ENCODE data around the gene EXOC2.

- TF ChIP-seq CTCF (IDR thresholded peaks at IDR 0.05) (no peak), EZH2 (IDR thresholded peaks at IDR 0.05; ENCODE audit: borderline replicate concordance, insufficient read depth, low read depth, low read length, poor library complexity, severe bottlenecking) (no peak)
Observed at GRCh38 chr6:443621-444159, 249.2 kb downstream of the EXOC2 start.

All from B cell (primary cell).